Measurements from ENCODE around the gene SAMD9.

GRCh38 chr7:93132216-93132615, 14.4 kb upstream of the SAMD9 start:
- TF ChIP-seq POLR2A (IDR thresholded peaks at IDR 0.05; ENCODE audit: low read length) (no peak), GATA1 (IDR thresholded peaks at IDR 0.05; ENCODE audit: low read depth, low read length) (no peak)
